WTC11 (cell line): ENCODE measurements around the gene SPATA46. TPM values are rescaled to one million over a fixed set of nuclear protein-coding genes. Genes with fewer than 3 reads are reported as not detected.

Source experiments
- ATAC-seq: fragments of 200-7000 bp; cut with Tn5 transposase; 2 replicates; pipeline ENCODE4 v1.10.0; 2021; ENCODE audit warnings: mild to moderate bottlenecking, moderate library complexity
- CTCF ChIA-PET: fragments of 300-600 bp; sonication (Branson Sonifier 250); formaldehyde crosslinking; loops from one replicate; lab custom pipeline; 2021; ENCODE audit warnings: antibody characterized with exemption; lab: Charles Lee
- POLR2A ChIA-PET: fragments of 350-600 bp; sonication (Branson Sonifier 250); formaldehyde crosslinking; loops from one replicate; lab custom pipeline; 2021; ENCODE audit warnings: antibody characterized with exemption; lab: Charles Lee
- DNase-seq: peaks from one replicate; pipeline ENCODE4 v3.0.0; 2021; ENCODE audit warnings: low spot score
- H3K27ac Mint-ChIP-seq: 2 replicates; pipeline ENCODE4 v1.8.0; 2021; ENCODE audit warnings: mixed read lengths
- H3K27me3 Mint-ChIP-seq: 2 replicates; pipeline ENCODE4 v1.8.0; 2021; ENCODE audit warnings: low read depth, mild to moderate bottlenecking, moderate library complexity, mixed read lengths
- H3K36me3 Mint-ChIP-seq: 2 replicates; pipeline ENCODE4 v1.8.0; 2021; ENCODE audit warnings: mixed read lengths
- H3K4me1 Mint-ChIP-seq: 2 replicates; pipeline ENCODE4 v1.8.0; 2022; ENCODE audit warnings: mixed read lengths
- H3K4me3 Mint-ChIP-seq: 2 replicates; pipeline ENCODE4 v1.8.0; 2021; ENCODE audit warnings: mild to moderate bottlenecking, moderate library complexity, mixed read lengths
- H3K9me3 Mint-ChIP-seq: 2 replicates; pipeline ENCODE4 v1.8.0; 2021; ENCODE audit warnings: mixed read lengths
- E2F5 ChIP-seq: sonication (generic); formaldehyde crosslinking; IDR thresholded peaks from 2 replicates; pipeline ENCODE4 v1.8.1; 2022; ENCODE audit warnings: mild to moderate bottlenecking, moderate library complexity, missing genetic modification reagents
- FOXJ3 ChIP-seq: sonication (generic); formaldehyde crosslinking; IDR thresholded peaks from 2 replicates; pipeline ENCODE4 v1.9.0; 2021; ENCODE audit warnings: missing genetic modification reagents, mild to moderate bottlenecking, borderline replicate concordance
- GTF2I ChIP-seq: fragments of 250-450 bp; sonication (Bioruptor Pico); conservative IDR thresholded peaks from 2 replicates; pipeline ENCODE4 v1.4.0; 2021; ENCODE audit warnings: mild to moderate bottlenecking
- HMGA2 ChIP-seq: fragments of 250-450 bp; sonication (Bioruptor Pico); IDR thresholded peaks from 2 replicates; pipeline ENCODE4 v1.4.0; 2021; ENCODE audit warnings: mild to moderate bottlenecking, moderate library complexity
- PRRX2 ChIP-seq: fragments of 250-450 bp; sonication (Bioruptor Pico); IDR thresholded peaks from 2 replicates; pipeline ENCODE4 v1.8.0; 2021; ENCODE audit warnings: mild to moderate bottlenecking
- SP1 ChIP-seq: sonication (generic); formaldehyde crosslinking; conservative IDR thresholded peaks from 2 replicates; pipeline ENCODE4 v1.8.1; 2022; ENCODE audit warnings: missing genetic modification reagents
- TEAD4 ChIP-seq: sonication (generic); formaldehyde crosslinking; IDR thresholded peaks from 2 replicates; pipeline ENCODE4 v1.8.0; 2022; ENCODE audit warnings: mild to moderate bottlenecking, missing genetic modification reagents
- ZNF263 ChIP-seq: sonication (generic); formaldehyde crosslinking; IDR thresholded peaks from 2 replicates; pipeline ENCODE4 v1.8.1; 2022; ENCODE audit warnings: low read depth, mild to moderate bottlenecking, moderate library complexity, missing genetic modification reagents
- ZNF317 ChIP-seq: sonication (generic); formaldehyde crosslinking; IDR thresholded peaks from 2 replicates; pipeline ENCODE4 v1.8.1; 2023; ENCODE audit warnings: low read depth, mild to moderate bottlenecking, moderate library complexity, missing genetic modification reagents, borderline replicate concordance
- ZNF416 ChIP-seq: fragments of 250-450 bp; sonication (Bioruptor Pico); IDR thresholded peaks from 2 replicates; pipeline ENCODE4 v1.9.0; 2021; ENCODE audit warnings: mild to moderate bottlenecking, inconsistent platforms
- ZNF425 ChIP-seq: fragments of 250-450 bp; sonication (Bioruptor Pico); conservative IDR thresholded peaks from 2 replicates; pipeline ENCODE4 v1.9.0; 2021; ENCODE audit warnings: mild to moderate bottlenecking
- ZNF532 ChIP-seq: fragments of 250-450 bp; sonication (Bioruptor Pico); IDR thresholded peaks from 2 replicates; pipeline ENCODE4 v1.9.0; 2021; ENCODE audit warnings: mild to moderate bottlenecking, borderline replicate concordance
- ZNF671 ChIP-seq: fragments of 250-450 bp; sonication (Bioruptor Pico); IDR thresholded peaks from 2 replicates; pipeline ENCODE4 v1.8.0; 2021; ENCODE audit warnings: mild to moderate bottlenecking
- total RNA-seq: library from RNA; stranded (reverse); gene quantifications from 3 replicates; pipeline ENCODE4 v1.2.3, GENCODE V29; 2021
- TF ChIP-seq, protein P1 (sequence below): sonication (generic); formaldehyde crosslinking; IDR thresholded peaks from 2 replicates; pipeline ENCODE4 v1.8.0; 2023; ENCODE audit warnings: missing genetic modification reagents
- TF ChIP-seq, protein P2 (sequence below): fragments of 250-450 bp; sonication (Bioruptor Pico); IDR thresholded peaks from 2 replicates; pipeline ENCODE4 v1.9.0; 2021; ENCODE audit warnings: mild to moderate bottlenecking
- TF ChIP-seq, protein P3 (sequence below): fragments of 250-450 bp; sonication (Bioruptor Pico); IDR thresholded peaks from 2 replicates; pipeline ENCODE4 v1.9.0; 2021; ENCODE audit warnings: moderate library complexity, mild to moderate bottlenecking, inconsistent platforms, borderline replicate concordance

Gene SPATA46
- total RNA-seq, 1 experiment from 2014 or later, result not detected

DNA sequence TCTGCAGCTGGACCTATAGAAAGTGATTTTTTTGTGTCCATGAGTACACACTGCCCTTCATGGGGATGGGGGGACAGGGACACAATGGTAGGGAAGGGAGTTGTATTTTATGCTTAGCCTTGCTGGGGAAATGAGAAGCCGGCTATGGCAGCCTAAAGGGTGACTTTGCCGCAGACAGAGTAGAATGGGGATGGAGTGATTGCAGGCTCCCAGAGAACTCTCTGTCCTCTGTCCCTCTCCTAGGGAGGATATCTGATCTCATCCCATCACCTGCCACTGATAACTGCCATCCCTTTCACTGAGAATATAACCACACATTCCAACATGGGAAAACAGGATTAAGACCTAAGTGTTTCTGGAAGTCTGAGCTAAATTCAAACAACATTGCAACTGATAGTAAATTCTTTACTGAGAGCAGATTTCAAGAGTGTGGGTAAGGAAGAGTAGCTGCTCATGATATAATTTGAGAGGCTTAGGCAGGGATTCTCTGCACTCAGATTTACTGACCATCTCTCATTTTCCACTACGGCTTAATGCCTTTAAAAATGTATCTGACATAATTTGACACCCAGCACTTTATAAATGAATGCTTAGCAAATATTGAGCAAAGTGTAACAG, 21.4 kb upstream of the SPATA46 start:
- H3K4me3 Mint-ChIP-seq, result no peak overlapping the region
- POLR2A ChIA-PET, result no interaction called here
- peaks cover 25% of the 10 kb centered on the region for H3K4me1 Mint-ChIP-seq
- TF ChIP-seq, protein P1, sequence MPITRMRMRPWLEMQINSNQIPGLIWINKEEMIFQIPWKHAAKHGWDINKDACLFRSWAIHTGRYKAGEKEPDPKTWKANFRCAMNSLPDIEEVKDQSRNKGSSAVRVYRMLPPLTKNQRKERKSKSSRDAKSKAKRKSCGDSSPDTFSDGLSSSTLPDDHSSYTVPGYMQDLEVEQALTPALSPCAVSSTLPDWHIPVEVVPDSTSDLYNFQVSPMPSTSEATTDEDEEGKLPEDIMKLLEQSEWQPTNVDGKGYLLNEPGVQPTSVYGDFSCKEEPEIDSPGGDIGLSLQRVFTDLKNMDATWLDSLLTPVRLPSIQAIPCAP (CRISPR knock-in tag), result no peak
- TF ChIP-seq ZNF671 (CRISPR knock-in tag), result no peak
- no peak for TF ChIP-seq ZNF532 (CRISPR knock-in tag)
- TF ChIP-seq, protein P2, sequence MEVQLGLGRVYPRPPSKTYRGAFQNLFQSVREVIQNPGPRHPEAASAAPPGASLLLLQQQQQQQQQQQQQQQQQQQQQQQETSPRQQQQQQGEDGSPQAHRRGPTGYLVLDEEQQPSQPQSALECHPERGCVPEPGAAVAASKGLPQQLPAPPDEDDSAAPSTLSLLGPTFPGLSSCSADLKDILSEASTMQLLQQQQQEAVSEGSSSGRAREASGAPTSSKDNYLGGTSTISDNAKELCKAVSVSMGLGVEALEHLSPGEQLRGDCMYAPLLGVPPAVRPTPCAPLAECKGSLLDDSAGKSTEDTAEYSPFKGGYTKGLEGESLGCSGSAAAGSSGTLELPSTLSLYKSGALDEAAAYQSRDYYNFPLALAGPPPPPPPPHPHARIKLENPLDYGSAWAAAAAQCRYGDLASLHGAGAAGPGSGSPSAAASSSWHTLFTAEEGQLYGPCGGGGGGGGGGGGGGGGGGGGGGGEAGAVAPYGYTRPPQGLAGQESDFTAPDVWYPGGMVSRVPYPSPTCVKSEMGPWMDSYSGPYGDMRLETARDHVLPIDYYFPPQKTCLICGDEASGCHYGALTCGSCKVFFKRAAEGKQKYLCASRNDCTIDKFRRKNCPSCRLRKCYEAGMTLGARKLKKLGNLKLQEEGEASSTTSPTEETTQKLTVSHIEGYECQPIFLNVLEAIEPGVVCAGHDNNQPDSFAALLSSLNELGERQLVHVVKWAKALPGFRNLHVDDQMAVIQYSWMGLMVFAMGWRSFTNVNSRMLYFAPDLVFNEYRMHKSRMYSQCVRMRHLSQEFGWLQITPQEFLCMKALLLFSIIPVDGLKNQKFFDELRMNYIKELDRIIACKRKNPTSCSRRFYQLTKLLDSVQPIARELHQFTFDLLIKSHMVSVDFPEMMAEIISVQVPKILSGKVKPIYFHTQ (CRISPR knock-in tag), result no peak
- TF ChIP-seq TEAD4, result no peak
- TF ChIP-seq ZNF263, result no peak
- no peak for TF ChIP-seq ZNF317 (CRISPR knock-in tag)
- no peak for TF ChIP-seq PRRX2 (CRISPR knock-in tag)
- TF ChIP-seq ZNF425 (CRISPR knock-in tag), result no peak
- TF ChIP-seq E2F5, result no peak
- TF ChIP-seq FOXJ3 (CRISPR knock-in tag), result no peak
- TF ChIP-seq, protein P3, sequence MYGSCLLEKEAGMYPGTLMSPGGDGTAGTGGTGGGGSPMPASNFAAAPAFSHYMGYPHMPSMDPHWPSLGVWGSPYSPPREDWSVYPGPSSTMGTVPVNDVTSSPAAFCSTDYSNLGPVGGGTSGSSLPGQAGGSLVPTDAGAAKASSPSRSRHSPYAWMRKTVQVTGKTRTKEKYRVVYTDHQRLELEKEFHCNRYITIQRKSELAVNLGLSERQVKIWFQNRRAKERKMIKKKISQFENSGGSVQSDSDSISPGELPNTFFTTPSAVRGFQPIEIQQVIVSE, result no peak
- no peak for TF ChIP-seq ZNF416
- no peak for TF ChIP-seq SP1
- no peak for TF ChIP-seq HMGA2
- no peak for TF ChIP-seq GTF2I
- 0 out of 2 replicates have a peak, but pooled peaks cover 8% of the 10 kb centered on the region for H3K9me3 Mint-ChIP-seq
- H3K27ac Mint-ChIP-seq, result 0 out of 2 replicates have a peak overlapping the region, but pooled peaks have one; percentile 6
- CTCF ChIA-PET, result interaction anchor here (0.8 to 3.1 kb wide), 5 partner anchors 25 to 361 kb away, joined by 3 to 14 read pairs (median 7); no protein-coding TSS in a partner anchor
- ATAC-seq (peak; percentile 30), DNase-seq (no peak)
- no peaks in the 10 kb centered on the region for H3K27me3 Mint-ChIP-seq
- no peaks in the 10 kb centered on the region for H3K36me3 Mint-ChIP-seq
